ENCODE data around the gene MEN1.
"Not testable (repeated sequence)": the region's sequence is repeated elsewhere in the genome, so short reads cannot be mapped to it uniquely, and the experiment has no call there.

The MEN1 gene

GRCh38 chr11:64810271-64810890 is at the start of gene MEN1:
Gene MEN1, minus strand, starts transcription at chr11:64810551. Its CDS starts 442 bp downstream, at chr11:64810109.
- DNase-seq: peak; percentile 96 to 97

GRCh38 chr11:64859542-64860414 is 49.4 kb upstream of the MEN1 start:
- DNase-seq: no peak

GRCh38 chr11:64858467-64859263 is 48.3 kb upstream of the MEN1 start:
- DNase-seq: no peak

- no peak for DNase-seq
Observed at GRCh38 chr11:64857485-64857884, 47.1 kb upstream of the MEN1 start.

GRCh38 chr11:64856382-64857227 is 46.3 kb upstream of the MEN1 start:
- DNase-seq: no peak

- DNase-seq: no peak
Observed at GRCh38 chr11:64855596-64856304, 45.4 kb upstream of the MEN1 start.

GRCh38 chr11:64854534-64855502 is 44.5 kb upstream of the MEN1 start:
- DNase-seq: peak in 1 of 2 experiments; percentile 17

GRCh38 chr11:64854157-64854533 is 43.8 kb upstream of the MEN1 start:
- DNase-seq: no peak

- DNase-seq: no peak
Observed at GRCh38 chr11:64853709-64854108, 43.4 kb upstream of the MEN1 start.

GRCh38 chr11:64852804-64853509 is 42.6 kb upstream of the MEN1 start:
- no peak for DNase-seq

GRCh38 chr11:64851831-64852351 is 41.5 kb upstream of the MEN1 start:
- no peak for DNase-seq

- DNase-seq: no peak
Observed at GRCh38 chr11:64850979-64851567, 40.7 kb upstream of the MEN1 start.

- no peak for DNase-seq
Observed at GRCh38 chr11:64849598-64850356, 39.4 kb upstream of the MEN1 start.

- peak in 1 of 2 experiments; percentile 23 for DNase-seq
Observed at GRCh38 chr11:64848826-64849597, 38.7 kb upstream of the MEN1 start.

GRCh38 chr11:64848214-64848825 is 38.0 kb upstream of the MEN1 start:
- DNase-seq: no peak

GRCh38 chr11:64846998-64847666 is 36.8 kb upstream of the MEN1 start:
- DNase-seq: peak; percentile 85 to 89

- not testable (repeated sequence) for DNase-seq
Observed at GRCh38 chr11:64845776-64846129, 35.4 kb upstream of the MEN1 start.
